ENCODE results near the gene TRMT11. TPM values are rescaled to one million over a fixed set of nuclear protein-coding genes. Genes with fewer than 3 reads are reported as not detected.

Gene TRMT11
- total and polyA plus RNA-seq, 10 donors: 10.7 to 37.7 (median 22.2) TPM

GRCh38 chr6:126077810-126078776, 91.8 kb downstream of the TRMT11 start:
- no peak overlapping the region for H3K27ac ChIP-seq
- H3K36me3 ChIP-seq: peaks cover 0 to 17% (median 0%) of the 10 kb centered on the region in 6 donors
- H3K9me3 ChIP-seq: no peaks in the 10 kb centered on the region
- intact Hi-C loops (cut with DNase I; ENCODE audit: low total_unique reads): no loop called here
- DNase-seq: no peak
- TF ChIP-seq POLR2AphosphoS5 (IDR thresholded peaks at IDR 0.05): no peak
- TF ChIP-seq POLR2A (IDR thresholded peaks at IDR 0.05): no peak
- no peak for TF ChIP-seq CTCF (IDR thresholded peaks at IDR 0.05 in 8 of 11, conservative IDR thresholded peaks at IDR 0.05 in 3 of 11)
- WGBS, 5 donors: 84 to 95% (median 88%) methylated on average over 11 of the region's 11 CpGs
- no peaks in the 10 kb centered on the region for H3K4me1 ChIP-seq
- H3K4me3 ChIP-seq: no peak overlapping the region
- no peaks in the 10 kb centered on the region for H3K27me3 ChIP-seq (replicated peaks in 1 of 7)

GRCh38 chr6:126083875-126084274, 97.5 kb downstream of the TRMT11 start:
- peaks cover 0 to 4% (median 0%) of the 10 kb centered on the region in 6 donors for H3K4me1 ChIP-seq
- peaks cover 0 to 4% (median 0%) of the 10 kb centered on the region in 8 donors for H3K9me3 ChIP-seq
- H3K27me3 ChIP-seq (replicated peaks in 1 of 7): no peaks in the 10 kb centered on the region
- no peak overlapping the region for H3K27ac ChIP-seq
- DNase-seq: no peak
- intact Hi-C loops (cut with DNase I; ENCODE audit: low total_unique reads): no loop called here
- H3K4me3 ChIP-seq: no peak overlapping the region
- no peaks in the 10 kb centered on the region for H3K36me3 ChIP-seq
- whole genome bisulfite sequencing, 5 donors: 89 to 98% (median 95%) methylated on average over 1 of the region's 1 CpG
- TF ChIP-seq POLR2A (IDR thresholded peaks at IDR 0.05) (no peak), POLR2AphosphoS5 (IDR thresholded peaks at IDR 0.05) (no peak), CTCF (IDR thresholded peaks at IDR 0.05 in 8 of 11, conservative IDR thresholded peaks at IDR 0.05 in 3 of 11) (no peak)

DNA sequence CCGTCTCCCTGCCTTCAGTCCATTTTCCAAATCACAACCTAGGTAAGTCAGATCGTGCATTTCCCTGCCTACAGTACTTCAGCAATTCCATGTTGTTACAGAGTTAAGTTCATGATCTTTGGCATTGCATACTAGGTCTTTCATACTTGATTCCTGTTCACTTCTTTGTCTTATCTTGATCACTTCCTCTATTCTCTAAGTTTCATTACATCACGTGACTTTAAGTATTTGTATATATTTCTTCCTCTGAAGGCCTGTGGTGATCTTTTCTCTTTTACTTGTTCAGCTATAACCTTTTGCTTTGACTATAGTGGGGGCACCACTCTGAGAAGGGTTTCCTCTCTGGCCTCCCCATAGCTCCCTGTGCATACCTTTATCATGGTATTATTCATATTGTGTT, 100.2 kb downstream of the TRMT11 start:
- DNase-seq: no peak
- intact Hi-C loops (cut with DNase I; ENCODE audit: low total_unique reads): no loop called here
- no peaks in the 10 kb centered on the region for H3K27me3 ChIP-seq (replicated peaks in 1 of 7)
- no peak overlapping the region for H3K27ac ChIP-seq
- WGBS, 5 donors: 57 to 70% (median 62%) methylated on average over 3 of the region's 3 CpGs
- H3K9me3 ChIP-seq: peaks cover 0 to 4% (median 0%) of the 10 kb centered on the region in 8 donors
- peaks cover 0 to 4% (median 0%) of the 10 kb centered on the region in 6 donors for H3K4me1 ChIP-seq
- peaks cover 0 to 3% (median 0%) of the 10 kb centered on the region in 6 donors for H3K36me3 ChIP-seq
- TF ChIP-seq POLR2AphosphoS5 (IDR thresholded peaks at IDR 0.05): no peak
- no peak for TF ChIP-seq CTCF (IDR thresholded peaks at IDR 0.05 in 8 of 11, conservative IDR thresholded peaks at IDR 0.05 in 3 of 11)
- TF ChIP-seq POLR2A (IDR thresholded peaks at IDR 0.05): no peak
- H3K4me3 ChIP-seq: no peak overlapping the region

Small RNA genes lying within 50 kb of the gene (small RNA-seq; reads per million reads assigned to genes)
- gene RNA5SP216: 0 reads per million in 4 donors

Other genes starting within 250 kb of the TRMT11 start
- gene HEY2, start 236.9 kb upstream of the TRMT11 start, total RNA-seq: 1 to 10 TPM in 6 of 7 donors, under 1 TPM in 1; 0.72 to 3.7 (median 2.5) TPM
- gene HEY2, start 236.9 kb upstream of the TRMT11 start, polyA plus RNA-seq: 1 to 10 TPM in 2 of 3 donors, under 1 TPM in 1; 0.59 to 1.4 (median 1.3) TPM
- gene NCOA7, start 195.6 kb upstream of the TRMT11 start, total RNA-seq: 10 to 100 TPM; 27.9 to 84.3 (median 50.7) TPM
- gene NCOA7, start 195.6 kb upstream of the TRMT11 start, polyA plus RNA-seq: 10 to 100 TPM; 11.8 to 18.2 (median 12.9) TPM
- 10 to 100 TPM; 13.4 to 18.6 (median 16.0) TPM for gene HINT3, start 29.8 kb upstream of the TRMT11 start, total RNA-seq
- 1 to 10 TPM; 5.0 to 8.5 (median 6.3) TPM for gene HINT3, start 29.8 kb upstream of the TRMT11 start, polyA plus RNA-seq

Measured in spleen (tissue), 11 donors.